ENCODE data around the gene MICAL2. TPM values are rescaled to one million over a fixed set of nuclear protein-coding genes. Genes with fewer than 3 reads are reported as not detected.

Gene MICAL2
- total RNA-seq, 1 donor from 2014 or later: 372 TPM

- Mint-ChIP-seq H3K9me3 (ENCODE audit: low read depth) (no peaks in the 10 kb centered on the region), H3K4me3 (ENCODE audit: unreplicated experiment) (no peak overlapping the region), H3K36me3 (ENCODE audit: low read depth) (no peaks in the 10 kb centered on the region), H3K4me1 (ENCODE audit: low read depth) (peaks cover 68% of the 10 kb centered on the region), H3K27me3 (ENCODE audit: low read depth) (no peaks in the 10 kb centered on the region), H3K27ac (ENCODE audit: unreplicated experiment) (peak overlapping the region; percentile 93)
- TF ChIP-seq, protein P1, sequence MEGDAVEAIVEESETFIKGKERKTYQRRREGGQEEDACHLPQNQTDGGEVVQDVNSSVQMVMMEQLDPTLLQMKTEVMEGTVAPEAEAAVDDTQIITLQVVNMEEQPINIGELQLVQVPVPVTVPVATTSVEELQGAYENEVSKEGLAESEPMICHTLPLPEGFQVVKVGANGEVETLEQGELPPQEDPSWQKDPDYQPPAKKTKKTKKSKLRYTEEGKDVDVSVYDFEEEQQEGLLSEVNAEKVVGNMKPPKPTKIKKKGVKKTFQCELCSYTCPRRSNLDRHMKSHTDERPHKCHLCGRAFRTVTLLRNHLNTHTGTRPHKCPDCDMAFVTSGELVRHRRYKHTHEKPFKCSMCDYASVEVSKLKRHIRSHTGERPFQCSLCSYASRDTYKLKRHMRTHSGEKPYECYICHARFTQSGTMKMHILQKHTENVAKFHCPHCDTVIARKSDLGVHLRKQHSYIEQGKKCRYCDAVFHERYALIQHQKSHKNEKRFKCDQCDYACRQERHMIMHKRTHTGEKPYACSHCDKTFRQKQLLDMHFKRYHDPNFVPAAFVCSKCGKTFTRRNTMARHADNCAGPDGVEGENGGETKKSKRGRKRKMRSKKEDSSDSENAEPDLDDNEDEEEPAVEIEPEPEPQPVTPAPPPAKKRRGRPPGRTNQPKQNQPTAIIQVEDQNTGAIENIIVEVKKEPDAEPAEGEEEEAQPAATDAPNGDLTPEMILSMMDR (IDR thresholded peaks at IDR 0.05): no peak
- DNase-seq (ENCODE audit: low spot score): no peak
Observed at GRCh38 chr11:12273618-12273995, 163.2 kb downstream of the MICAL2 start.

GRCh38 chr11:12274056-12274455, 163.7 kb downstream of the MICAL2 start:
- no peak for DNase-seq (ENCODE audit: low spot score)
- peak overlapping the region; percentile 93 for H3K27ac Mint-ChIP-seq (ENCODE audit: unreplicated experiment)
- no peaks in the 10 kb centered on the region for H3K27me3 Mint-ChIP-seq (ENCODE audit: low read depth)
- H3K4me3 Mint-ChIP-seq (ENCODE audit: unreplicated experiment): no peak overlapping the region
- peaks cover 68% of the 10 kb centered on the region for H3K4me1 Mint-ChIP-seq (ENCODE audit: low read depth)
- H3K36me3 Mint-ChIP-seq (ENCODE audit: low read depth): no peaks in the 10 kb centered on the region
- H3K9me3 Mint-ChIP-seq (ENCODE audit: low read depth): no peaks in the 10 kb centered on the region
- TF ChIP-seq, protein P1 (IDR thresholded peaks at IDR 0.05): no peak

- Mint-ChIP-seq H3K36me3 (ENCODE audit: low read depth) (no peaks in the 10 kb centered on the region), H3K27me3 (ENCODE audit: low read depth) (no peaks in the 10 kb centered on the region), H3K4me3 (ENCODE audit: unreplicated experiment) (no peak overlapping the region), H3K9me3 (ENCODE audit: low read depth) (no peaks in the 10 kb centered on the region), H3K4me1 (ENCODE audit: low read depth) (peaks cover 66% of the 10 kb centered on the region), H3K27ac (ENCODE audit: unreplicated experiment) (peak overlapping the region; percentile 15)
- no peak for DNase-seq (ENCODE audit: low spot score)
- TF ChIP-seq, protein P1 (IDR thresholded peaks at IDR 0.05): no peak
Observed at GRCh38 chr11:12274558-12275197, 164.3 kb downstream of the MICAL2 start.

- Mint-ChIP-seq H3K27me3 (ENCODE audit: low read depth) (no peaks in the 10 kb centered on the region), H3K4me1 (ENCODE audit: low read depth) (peaks cover 67% of the 10 kb centered on the region), H3K4me3 (ENCODE audit: unreplicated experiment) (no peak overlapping the region), H3K9me3 (ENCODE audit: low read depth) (no peaks in the 10 kb centered on the region), H3K36me3 (ENCODE audit: low read depth) (no peaks in the 10 kb centered on the region), H3K27ac (ENCODE audit: unreplicated experiment) (no peak overlapping the region)
- TF ChIP-seq, protein P1 (IDR thresholded peaks at IDR 0.05): no peak
- no peak for DNase-seq (ENCODE audit: low spot score)
Observed at GRCh38 chr11:12275818-12276217, 165.4 kb downstream of the MICAL2 start.

DNA sequence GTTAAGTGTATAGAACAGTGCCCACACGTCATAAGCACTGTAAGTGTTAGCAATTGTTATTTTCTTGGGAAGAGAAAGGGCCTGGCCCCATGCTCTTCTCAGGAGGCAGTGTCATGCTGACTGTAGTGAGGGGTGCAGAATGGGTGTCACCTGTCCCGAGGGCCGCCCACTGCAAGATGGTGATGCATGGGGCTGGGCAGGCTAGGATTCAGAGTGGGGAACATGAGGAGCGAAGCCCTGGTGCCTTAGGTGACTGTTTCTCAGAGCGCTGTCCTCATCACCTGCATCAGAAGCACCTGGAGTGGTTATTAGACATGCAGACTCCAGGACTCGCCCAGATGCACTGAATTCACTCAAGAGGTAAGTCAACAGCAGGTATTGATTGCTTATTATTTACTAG, 166.0 kb downstream of the MICAL2 start:
- H3K27ac Mint-ChIP-seq (ENCODE audit: unreplicated experiment): no peak overlapping the region
- no peak for DNase-seq (ENCODE audit: low spot score)
- TF ChIP-seq, protein P1 (IDR thresholded peaks at IDR 0.05): no peak
- H3K27me3 Mint-ChIP-seq (ENCODE audit: low read depth): no peaks in the 10 kb centered on the region
- H3K9me3 Mint-ChIP-seq (ENCODE audit: low read depth): no peaks in the 10 kb centered on the region
- H3K36me3 Mint-ChIP-seq (ENCODE audit: low read depth): no peaks in the 10 kb centered on the region
- H3K4me3 Mint-ChIP-seq (ENCODE audit: unreplicated experiment): no peak overlapping the region
- H3K4me1 Mint-ChIP-seq (ENCODE audit: low read depth): peaks cover 68% of the 10 kb centered on the region
